GM12875 (cell line): ENCODE measurements around the gene SH3RF2.
"Not testable (repeated sequence)": the region's sequence is repeated elsewhere in the genome, so short reads cannot be mapped to it uniquely, and the experiment has no call there.

Source experiments
- H3K4me3 ChIP-seq: one replicate; pipeline ENCODE4 v1.5.1; 2011; ENCODE audit warnings: low read depth, low read length, control low read depth
- TF ChIP-seq, protein P1 (sequence below): IDR thresholded peaks from 2 replicates; pipeline ENCODE4 v1.5.1; 2011; ENCODE audit warnings: low read depth, mild to moderate bottlenecking, control low read depth, inconsistent platforms, low read length, moderate library complexity, borderline replicate concordance; ENCODE audit not compliant: insufficient read depth

SH3RF2 gene

DNA sequence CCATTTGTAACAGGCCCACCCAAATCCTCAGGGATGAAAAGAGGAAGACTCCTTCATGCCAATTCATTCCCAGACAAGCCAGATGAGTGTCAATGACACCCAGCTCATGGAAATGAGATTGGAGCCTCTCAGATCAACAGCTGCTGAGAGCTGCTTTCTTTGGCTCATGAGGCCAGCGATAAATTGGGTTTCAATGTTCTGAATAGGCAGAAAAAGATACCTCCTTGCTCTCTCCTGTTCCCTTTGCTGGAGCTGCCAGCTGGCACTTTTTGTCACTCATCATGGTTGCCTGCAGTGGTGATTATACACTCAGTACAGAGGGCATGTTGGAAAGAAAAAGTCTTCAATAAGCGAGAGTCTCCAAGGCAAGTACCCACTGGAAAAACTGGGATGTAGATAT lies 47.1 kb downstream of the SH3RF2 start:
- H3K4me3 ChIP-seq, result no peak overlapping the region
- TF ChIP-seq, protein P1, sequence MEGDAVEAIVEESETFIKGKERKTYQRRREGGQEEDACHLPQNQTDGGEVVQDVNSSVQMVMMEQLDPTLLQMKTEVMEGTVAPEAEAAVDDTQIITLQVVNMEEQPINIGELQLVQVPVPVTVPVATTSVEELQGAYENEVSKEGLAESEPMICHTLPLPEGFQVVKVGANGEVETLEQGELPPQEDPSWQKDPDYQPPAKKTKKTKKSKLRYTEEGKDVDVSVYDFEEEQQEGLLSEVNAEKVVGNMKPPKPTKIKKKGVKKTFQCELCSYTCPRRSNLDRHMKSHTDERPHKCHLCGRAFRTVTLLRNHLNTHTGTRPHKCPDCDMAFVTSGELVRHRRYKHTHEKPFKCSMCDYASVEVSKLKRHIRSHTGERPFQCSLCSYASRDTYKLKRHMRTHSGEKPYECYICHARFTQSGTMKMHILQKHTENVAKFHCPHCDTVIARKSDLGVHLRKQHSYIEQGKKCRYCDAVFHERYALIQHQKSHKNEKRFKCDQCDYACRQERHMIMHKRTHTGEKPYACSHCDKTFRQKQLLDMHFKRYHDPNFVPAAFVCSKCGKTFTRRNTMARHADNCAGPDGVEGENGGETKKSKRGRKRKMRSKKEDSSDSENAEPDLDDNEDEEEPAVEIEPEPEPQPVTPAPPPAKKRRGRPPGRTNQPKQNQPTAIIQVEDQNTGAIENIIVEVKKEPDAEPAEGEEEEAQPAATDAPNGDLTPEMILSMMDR, result no peak

DNA sequence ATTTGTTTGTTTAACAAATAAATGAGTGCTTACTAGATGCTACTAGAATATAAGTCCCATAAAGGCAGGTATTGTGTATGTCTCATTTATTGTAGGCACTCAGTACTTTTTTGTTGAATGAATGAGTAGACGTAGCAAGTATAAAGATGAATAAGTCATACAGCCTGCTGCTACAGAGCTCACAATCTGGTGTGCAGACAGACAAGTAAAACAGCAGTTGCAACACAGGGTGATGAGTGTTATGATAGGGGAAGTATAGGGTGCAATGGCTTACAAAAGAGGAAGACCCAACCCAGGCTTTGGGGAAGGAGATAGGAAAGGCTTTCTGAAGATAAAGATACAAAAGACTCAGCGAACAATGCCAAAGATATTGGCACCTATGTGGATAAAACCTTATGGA lies 47.7 kb downstream of the SH3RF2 start:
- no peak overlapping the region for H3K4me3 ChIP-seq
- TF ChIP-seq, protein P1, result no peak

DNA sequence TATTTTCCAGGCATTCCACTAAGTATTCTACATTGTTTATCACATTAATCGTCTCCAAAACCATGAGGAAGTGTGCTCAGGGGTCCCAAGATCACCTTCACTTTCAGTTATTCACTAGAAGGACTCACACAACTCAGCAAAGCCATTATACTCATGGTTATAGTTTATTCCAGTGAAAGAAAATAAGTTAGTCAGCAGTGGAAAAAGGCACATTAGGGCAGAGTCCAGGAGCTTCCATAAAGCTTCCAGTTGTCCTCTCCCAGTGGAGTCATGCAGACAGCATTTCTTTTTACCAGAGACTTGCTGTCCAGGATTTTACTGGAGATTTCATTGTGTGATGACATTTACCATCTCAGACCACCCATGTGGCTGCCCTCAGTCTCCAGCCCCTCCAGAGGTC lies 51.5 kb downstream of the SH3RF2 start:
- no peak overlapping the region for H3K4me3 ChIP-seq
- TF ChIP-seq, protein P1, result no peak

DNA sequence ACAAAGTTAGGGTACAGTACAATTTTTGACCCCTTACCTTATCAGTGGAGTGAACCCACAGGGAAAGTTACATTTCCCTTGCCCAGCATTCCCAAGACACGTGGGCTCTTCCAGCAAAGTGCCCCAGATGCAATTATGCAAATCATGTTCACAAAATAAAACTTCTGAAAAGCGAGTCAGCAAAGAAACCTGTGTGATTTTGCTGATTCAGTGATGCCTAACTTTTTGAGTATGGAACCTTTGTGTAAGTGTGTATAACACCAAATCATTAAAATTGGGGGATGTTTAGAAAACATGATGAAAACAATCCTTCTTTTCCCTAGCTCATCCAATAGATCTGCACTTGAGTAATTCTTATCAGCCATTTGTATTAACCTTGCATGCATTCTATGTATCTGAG lies 52.6 kb downstream of the SH3RF2 start:
- no peak overlapping the region for H3K4me3 ChIP-seq
- TF ChIP-seq, protein P1, result no peak

DNA sequence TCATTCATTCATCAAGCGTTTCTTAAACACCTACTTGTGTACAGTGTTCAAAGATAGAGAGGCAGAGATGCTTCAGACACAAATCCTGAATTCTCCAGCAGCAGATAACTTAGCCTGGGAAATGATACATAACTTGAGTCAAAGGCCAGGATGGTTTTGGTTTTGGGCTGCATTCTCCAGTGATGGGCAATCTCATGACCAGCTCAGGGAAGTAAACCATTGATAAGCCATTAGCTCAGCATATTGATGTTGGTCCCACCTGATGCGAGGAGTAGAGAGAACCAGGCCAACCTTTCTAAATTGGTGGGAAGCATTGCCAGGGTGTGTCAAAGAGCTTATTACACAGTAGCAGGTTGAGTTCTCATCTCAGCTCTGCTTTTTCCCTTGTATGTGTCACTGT lies 53.0 kb downstream of the SH3RF2 start:
- TF ChIP-seq, protein P1, result no peak
- H3K4me3 ChIP-seq, result no peak overlapping the region

DNA sequence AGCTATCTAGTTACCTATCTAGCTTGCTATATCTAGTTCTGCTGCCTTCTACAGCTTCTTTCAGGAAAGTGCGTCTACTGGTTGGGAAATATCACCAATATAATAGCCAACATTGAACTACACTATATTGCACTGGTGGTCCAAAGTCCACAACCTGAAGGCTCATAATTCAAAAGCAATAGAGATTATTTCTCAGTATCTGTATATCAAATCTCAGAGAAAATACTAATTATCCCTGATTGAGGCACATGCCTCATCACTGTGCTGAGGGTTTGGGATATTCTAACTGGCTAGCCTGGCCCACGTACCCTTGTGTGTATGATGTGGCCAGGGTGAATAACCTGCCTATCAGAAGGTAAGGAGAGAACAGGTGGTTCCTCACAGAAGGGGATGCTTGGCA lies 53.8 kb downstream of the SH3RF2 start:
- H3K4me3 ChIP-seq, result no peak overlapping the region
- TF ChIP-seq, protein P1, result no peak

DNA sequence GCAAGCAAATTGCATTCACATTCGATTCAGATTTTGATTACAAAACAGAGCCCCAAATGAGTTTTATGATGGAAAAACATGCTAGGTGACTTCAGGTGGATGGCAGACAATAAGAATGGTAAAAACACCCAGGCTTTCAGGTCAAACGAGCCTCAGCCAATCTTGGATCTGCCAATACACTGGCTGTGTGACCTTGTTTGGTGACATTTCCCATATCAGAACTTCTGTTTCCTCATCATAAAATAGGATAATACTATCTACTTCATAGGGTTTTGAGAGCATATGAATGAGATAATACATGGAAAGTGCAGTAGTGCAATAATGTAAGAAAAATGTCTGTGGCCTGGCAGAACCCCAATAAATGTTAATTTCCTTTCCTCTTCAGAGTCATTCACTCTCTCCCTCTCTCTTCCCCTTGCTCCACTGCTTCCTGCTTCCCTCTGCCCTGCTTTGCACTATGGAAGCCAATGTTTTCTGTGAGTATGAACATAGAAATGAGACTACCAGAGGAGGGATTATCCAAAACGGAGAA lies 54.7 kb downstream of the SH3RF2 start:
- H3K4me3 ChIP-seq, result no peak overlapping the region
- TF ChIP-seq, protein P1, result no peak

DNA sequence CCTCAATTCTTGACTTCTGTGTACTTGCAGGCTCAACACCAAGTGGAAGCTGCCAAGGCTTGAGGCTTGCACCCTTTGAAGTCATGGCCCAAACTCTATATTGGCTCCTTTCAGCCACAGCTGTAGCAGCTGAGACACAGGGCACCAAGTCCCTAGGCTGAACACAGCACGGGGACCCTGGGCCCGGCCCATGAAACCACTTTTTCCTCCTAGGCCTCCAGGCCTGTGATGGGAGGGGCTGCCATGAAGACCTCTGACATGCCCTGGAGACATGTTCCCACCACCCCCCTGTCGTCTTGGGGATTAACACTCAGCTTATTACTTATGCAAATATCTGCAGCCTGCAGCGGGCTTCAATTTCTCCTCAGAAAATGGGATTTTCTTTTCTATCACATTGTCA lies 57.2 kb downstream of the SH3RF2 start:
- H3K4me3 ChIP-seq, result not testable (repeated sequence)
